GM10266 (cell line): Measurements from ENCODE around the gene KRT72.

Experiments
- DNase-seq: peaks from one replicate; pipeline ENCODE4 v3.0.0; 2012; ENCODE audit errors: extremely low spot score
- CTCF ChIP-seq: IDR thresholded peaks from 2 replicates; pipeline ENCODE4 v1.5.1; 2012; ENCODE audit warnings: mild to moderate bottlenecking, low read depth; ENCODE audit not compliant: control insufficient read depth, insufficient read depth; ENCODE audit errors: missing control alignments

The KRT72 gene

GRCh38 chr12:52600941-52601481 is at the start of gene KRT72:
TSS of gene KRT72 (minus strand) at chr12:52601463. CDS start at chr12:52601452, 11 bp downstream.
- no peak for TF ChIP-seq CTCF
- DNase-seq: no peak

- TF ChIP-seq CTCF: no peak
- no peak for DNase-seq
These were observed 49.3 kb upstream of the KRT72 start for GRCh38 chr12:52650520-52651081.

- no peak for TF ChIP-seq CTCF
- DNase-seq: no peak
These were observed 47.8 kb upstream of the KRT72 start for GRCh38 chr12:52649066-52649465.

GRCh38 chr12:52648012-52648550 is 46.8 kb upstream of the KRT72 start:
- DNase-seq: no peak

GRCh38 chr12:52647601-52648000 is 46.3 kb upstream of the KRT72 start:
- no peak for TF ChIP-seq CTCF
- DNase-seq: no peak

More at GRCh38 chr12:52648012-52648550, 46.8 kb upstream of the KRT72 start:
- TF ChIP-seq CTCF: no peak

GRCh38 chr12:52646613-52647012 is 45.4 kb upstream of the KRT72 start:
- no peak for DNase-seq
- TF ChIP-seq CTCF: no peak

- DNase-seq: no peak
- no peak for TF ChIP-seq CTCF
These were observed 44.7 kb upstream of the KRT72 start for GRCh38 chr12:52645982-52646381.
